ENCODE results near the gene ACACB.

ACACB gene

DNA sequence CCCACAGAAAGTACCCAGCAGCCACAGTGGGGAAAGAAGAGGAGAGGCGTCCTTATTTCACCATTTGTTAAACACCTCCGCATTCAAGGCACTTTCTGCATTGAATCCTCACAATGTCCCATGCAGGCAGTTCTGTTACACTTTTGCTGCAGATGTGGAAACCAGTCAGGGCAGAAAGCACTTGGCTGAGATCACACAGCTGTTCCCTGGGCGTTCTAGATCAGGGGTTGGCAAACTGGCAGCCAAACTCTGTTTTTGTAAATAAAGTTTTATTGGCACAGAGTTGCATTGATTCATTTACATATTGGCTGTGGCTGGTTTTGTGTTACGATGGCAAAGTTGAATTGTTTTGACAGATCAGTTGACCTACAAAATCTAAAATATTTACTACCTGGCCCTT is 172.6 kb downstream of the ACACB start:
- no peak for TF ChIP-seq CTCF (IDR thresholded peaks at IDR 0.05; ENCODE audit: low read length, missing control alignments)
- no peak overlapping the region for H3K4me3 ChIP-seq (replicated peaks; ENCODE audit: low read depth, low read length)
- no peak for DNase-seq (ENCODE audit: low read depth)

DNA sequence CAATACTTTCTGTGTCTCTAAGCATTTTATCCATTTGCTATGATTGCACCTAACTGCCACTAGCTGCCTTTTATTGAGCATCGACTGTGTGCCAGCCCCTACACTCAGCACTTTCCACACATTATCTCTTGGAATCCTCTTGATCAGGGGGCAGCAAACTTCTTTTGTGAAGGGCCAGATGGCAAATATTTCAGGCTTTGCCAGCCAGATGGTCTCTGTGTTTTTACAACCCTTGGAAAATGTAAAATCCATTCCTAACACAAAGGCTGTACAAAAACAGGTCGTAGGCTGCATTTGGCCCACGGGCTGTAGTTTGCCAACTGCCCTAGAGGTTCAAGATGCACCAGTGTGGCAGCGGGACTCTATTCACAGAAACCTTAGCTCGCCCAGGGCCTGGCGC is 173.2 kb downstream of the ACACB start:
- TF ChIP-seq CTCF (IDR thresholded peaks at IDR 0.05; ENCODE audit: low read length, missing control alignments) = no peak
- DNase-seq (ENCODE audit: low read depth) = no peak
- no peak overlapping the region for H3K4me3 ChIP-seq (replicated peaks; ENCODE audit: low read depth, low read length)

- DNase-seq (ENCODE audit: low read depth) = no peak
Observed at GRCh38 chr12:109290061-109290460, 173.7 kb downstream of the ACACB start.

DNA sequence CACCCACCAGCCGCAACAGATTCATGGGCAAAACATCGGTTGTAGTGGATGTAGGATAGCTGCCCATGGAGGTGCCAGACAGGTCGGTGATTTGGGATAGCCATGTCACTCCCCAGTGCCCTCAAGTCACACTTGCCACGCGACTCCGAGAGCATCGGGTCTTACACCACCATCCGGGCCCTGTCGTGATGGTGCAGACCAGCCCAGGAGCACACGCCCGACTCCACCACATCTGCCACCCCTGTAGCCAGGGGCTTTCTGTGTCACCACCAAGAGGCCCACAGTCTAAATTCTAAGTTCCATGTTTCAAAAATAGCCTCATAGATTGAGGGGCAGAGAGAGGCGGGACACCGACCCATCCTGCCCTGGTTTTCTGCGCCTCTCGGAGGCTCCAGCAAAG is 174.7 kb downstream of the ACACB start:
- no peak for TF ChIP-seq CTCF (IDR thresholded peaks at IDR 0.05; ENCODE audit: low read length, missing control alignments)
- no peak overlapping the region for H3K4me3 ChIP-seq (replicated peaks; ENCODE audit: low read depth, low read length)
- DNase-seq (ENCODE audit: low read depth) = no peak

More at GRCh38 chr12:109290061-109290460, 173.7 kb downstream of the ACACB start:
- no peak overlapping the region for H3K4me3 ChIP-seq (replicated peaks; ENCODE audit: low read depth, low read length)
- no peak for TF ChIP-seq CTCF (IDR thresholded peaks at IDR 0.05; ENCODE audit: low read length, missing control alignments)

DNA sequence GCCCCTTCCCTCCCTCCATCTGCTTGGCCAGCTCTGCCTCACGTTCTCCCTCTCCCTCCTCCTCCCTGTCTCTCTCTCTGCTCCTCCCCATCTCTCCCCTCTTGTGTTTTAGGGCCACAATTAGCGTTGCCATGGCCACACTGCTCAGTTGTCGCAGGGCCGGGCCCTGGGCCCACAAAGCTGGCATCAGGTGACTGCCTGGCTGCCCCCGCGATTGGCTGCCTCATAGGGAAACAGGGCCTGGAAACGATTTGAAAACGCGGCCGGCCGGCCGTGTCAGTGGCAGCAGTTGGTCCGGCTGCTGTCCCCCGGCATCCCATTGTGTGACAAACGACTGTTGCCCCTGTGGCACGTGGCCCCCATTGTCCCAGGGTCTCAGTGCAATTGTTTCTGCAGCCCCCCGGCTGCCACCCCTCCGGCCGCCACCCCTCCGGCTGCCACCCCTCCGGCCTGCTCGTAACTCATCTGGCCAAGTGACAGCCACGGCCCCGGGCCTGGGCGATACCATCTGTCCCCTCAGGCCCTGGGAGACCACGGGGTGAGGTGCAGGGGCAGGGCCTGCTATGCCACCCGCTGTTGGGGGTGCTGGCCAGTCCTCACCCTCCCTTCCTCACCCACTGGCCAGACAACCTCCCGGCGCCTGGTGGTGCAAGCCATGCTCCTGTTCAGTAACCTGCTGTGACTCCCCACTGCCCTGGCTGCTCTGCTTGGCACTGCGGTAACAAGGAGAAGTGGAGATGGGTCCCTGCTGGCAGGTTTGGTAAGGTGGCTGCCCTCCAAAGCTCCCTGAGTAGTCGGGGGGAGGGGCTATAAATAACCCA is 175.3 kb downstream of the ACACB start:
- H3K4me3 ChIP-seq (replicated peaks; ENCODE audit: low read depth, low read length) = no peak overlapping the region
- TF ChIP-seq CTCF (IDR thresholded peaks at IDR 0.05; ENCODE audit: low read length, missing control alignments) = no peak
- peak; percentile 9 for DNase-seq (ENCODE audit: low read depth)

- no peak overlapping the region for H3K4me3 ChIP-seq (replicated peaks; ENCODE audit: low read depth, low read length)
- TF ChIP-seq CTCF (IDR thresholded peaks at IDR 0.05; ENCODE audit: low read length, missing control alignments) = no peak
- no peak for DNase-seq (ENCODE audit: low read depth)
Observed at GRCh38 chr12:109292342-109292711, 175.9 kb downstream of the ACACB start.

GRCh38 chr12:109293106-109293505 is 176.7 kb downstream of the ACACB start:
- no peak for DNase-seq (ENCODE audit: low read depth)
- no peak for TF ChIP-seq CTCF (IDR thresholded peaks at IDR 0.05; ENCODE audit: low read length, missing control alignments)
- H3K4me3 ChIP-seq (replicated peaks; ENCODE audit: low read depth, low read length) = no peak overlapping the region

Data from fibroblast of pulmonary artery (primary cell).